ENCODE results near the gene ELAC1. TPM values are rescaled to one million over a fixed set of nuclear protein-coding genes. Genes with fewer than 3 reads are reported as not detected.
"Not testable (repeated sequence)": the region's sequence is repeated elsewhere in the genome, so short reads cannot be mapped to it uniquely, and the experiment has no call there.

The ELAC1 gene
- total RNA-seq, 1 donor from 2014 or later = 6.3 TPM

DNA sequence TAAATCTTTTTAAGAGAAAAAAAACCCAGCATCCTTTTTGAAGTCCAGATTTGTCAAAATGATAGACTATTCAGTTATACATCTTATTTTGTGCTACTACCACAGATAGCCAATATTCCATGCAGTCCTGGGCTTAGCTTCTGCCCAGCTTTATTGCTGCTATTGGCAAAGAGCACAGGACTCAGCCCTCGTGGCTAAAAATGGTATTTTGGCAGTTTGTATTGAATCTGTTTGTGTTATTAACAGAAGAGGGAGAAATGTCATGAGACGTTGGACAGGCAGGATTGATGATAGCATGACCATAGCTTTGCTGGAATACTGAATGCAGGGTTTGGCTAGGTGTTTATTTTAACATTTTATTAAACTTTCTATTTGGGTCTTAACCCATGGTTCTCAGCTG lies 19.4 kb downstream of the ELAC1 start:
- H3K36me3 ChIP-seq (ENCODE audit: control insufficient read depth in 3 of 3, insufficient read depth in 3 of 3, low read length in 3 of 3) = peaks cover 0 to 2% (median 0%) of the 10 kb centered on the region in 3 donors
- H3K4me3 ChIP-seq (ENCODE audit: low read length in 3 of 3) = no peak overlapping the region
- H3K9ac ChIP-seq (ENCODE audit: low read depth in 1 of 3, low read length in 3 of 3) = no peak overlapping the region
- H3K4me1 ChIP-seq (ENCODE audit: control insufficient read depth in 3 of 3, insufficient read depth in 3 of 3, low read length in 3 of 3) = peaks cover 11 to 15% (median 14%) of the 10 kb centered on the region in 3 donors
- H3K27me3 ChIP-seq (ENCODE audit: control insufficient read depth in 3 of 3, insufficient read depth in 3 of 3, low read length in 3 of 3) = no peaks in the 10 kb centered on the region
- no peaks in the 10 kb centered on the region for H3K9me3 ChIP-seq (ENCODE audit: control insufficient read depth in 3 of 3, low read length in 3 of 3)
- H3K27ac ChIP-seq (ENCODE audit: low read depth, low read length) = peak overlapping the region; percentile 12

- H3K27ac ChIP-seq (ENCODE audit: low read depth, low read length) = peak overlapping the region; percentile 23
- H3K36me3 ChIP-seq (ENCODE audit: control insufficient read depth in 3 of 3, insufficient read depth in 3 of 3, low read length in 3 of 3) = peaks cover 0 to 2% (median 0%) of the 10 kb centered on the region in 3 donors
- no peak overlapping the region for H3K9ac ChIP-seq (ENCODE audit: low read depth in 1 of 3, low read length in 3 of 3)
- no peaks in the 10 kb centered on the region for H3K27me3 ChIP-seq (ENCODE audit: control insufficient read depth in 3 of 3, insufficient read depth in 3 of 3, low read length in 3 of 3)
- H3K4me3 ChIP-seq (ENCODE audit: low read length in 3 of 3) = no peak overlapping the region
- peaks cover 14 to 33% (median 21%) of the 10 kb centered on the region in 3 donors for H3K4me1 ChIP-seq (ENCODE audit: control insufficient read depth in 3 of 3, insufficient read depth in 3 of 3, low read length in 3 of 3)
- no peaks in the 10 kb centered on the region for H3K9me3 ChIP-seq (ENCODE audit: control insufficient read depth in 3 of 3, low read length in 3 of 3)
Measured at GRCh38 chr18:50989711-50990110, 21.9 kb downstream of the ELAC1 start.

DNA sequence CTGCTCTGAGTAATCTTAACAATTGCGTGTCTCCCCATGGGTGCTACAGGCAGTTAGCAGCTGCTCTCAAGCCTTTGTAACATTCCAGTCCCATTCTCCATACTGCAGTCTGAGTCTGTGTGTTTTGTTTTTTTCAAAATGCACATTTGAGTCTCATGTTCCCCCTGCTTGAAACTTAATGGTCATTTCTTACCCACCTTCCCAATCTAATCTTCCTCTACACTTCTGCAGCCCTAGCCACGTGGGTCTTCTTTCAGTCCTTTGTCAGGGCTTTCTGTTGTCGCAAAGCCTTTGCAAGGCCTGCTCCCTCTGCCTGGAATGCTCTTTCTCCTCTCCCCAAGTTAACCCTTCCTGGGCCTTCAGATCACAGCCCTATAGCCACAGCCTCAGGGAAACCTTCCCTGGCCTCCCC lies 24.5 kb downstream of the ELAC1 start:
- H3K9me3 ChIP-seq (ENCODE audit: control insufficient read depth in 3 of 3, low read length in 3 of 3) = no peaks in the 10 kb centered on the region
- peaks cover 6 to 28% (median 19%) of the 10 kb centered on the region in 3 donors for H3K4me1 ChIP-seq (ENCODE audit: control insufficient read depth in 3 of 3, insufficient read depth in 3 of 3, low read length in 3 of 3)
- no peak overlapping the region for H3K4me3 ChIP-seq (ENCODE audit: low read length in 3 of 3)
- no peak overlapping the region for H3K9ac ChIP-seq (ENCODE audit: low read depth in 1 of 3, low read length in 3 of 3)
- no peak overlapping the region for H3K27ac ChIP-seq (ENCODE audit: low read depth, low read length)
- H3K36me3 ChIP-seq (ENCODE audit: control insufficient read depth in 3 of 3, insufficient read depth in 3 of 3, low read length in 3 of 3) = no peaks in the 10 kb centered on the region
- no peaks in the 10 kb centered on the region for H3K27me3 ChIP-seq (ENCODE audit: control insufficient read depth in 3 of 3, insufficient read depth in 3 of 3, low read length in 3 of 3)

- Histone ChIP-seq H3K27ac (ENCODE audit: low read depth, low read length) (peak overlapping the region; percentile 57), H3K4me1 (ENCODE audit: control insufficient read depth in 3 of 3, insufficient read depth in 3 of 3, low read length in 3 of 3) (peaks cover 2 to 28% (median 15%) of the 10 kb centered on the region in 3 donors), H3K9ac (ENCODE audit: low read depth in 1 of 3, low read length in 3 of 3) (no peak overlapping the region), H3K9me3 (ENCODE audit: control insufficient read depth in 3 of 3, low read length in 3 of 3) (no peaks in the 10 kb centered on the region), H3K36me3 (ENCODE audit: control insufficient read depth in 3 of 3, insufficient read depth in 3 of 3, low read length in 3 of 3) (no peaks in the 10 kb centered on the region), H3K27me3 (ENCODE audit: control insufficient read depth in 3 of 3, insufficient read depth in 3 of 3, low read length in 3 of 3) (no peaks in the 10 kb centered on the region), H3K4me3 (ENCODE audit: low read length in 3 of 3) (peak overlapping the region in 2 of 3 donors; percentile 8 to 11)
Measured at GRCh38 chr18:50994031-50994430, 26.2 kb downstream of the ELAC1 start.

- not testable (repeated sequence) for H3K36me3 ChIP-seq (ENCODE audit: control insufficient read depth in 3 of 3, insufficient read depth in 3 of 3, low read length in 3 of 3); H3K4me3 ChIP-seq (ENCODE audit: low read length in 3 of 3); H3K9me3 ChIP-seq (ENCODE audit: control insufficient read depth in 3 of 3, low read length in 3 of 3); H3K27me3 ChIP-seq (ENCODE audit: control insufficient read depth in 3 of 3, insufficient read depth in 3 of 3, low read length in 3 of 3); H3K27ac ChIP-seq (ENCODE audit: low read depth, low read length); H3K4me1 ChIP-seq (ENCODE audit: control insufficient read depth in 3 of 3, insufficient read depth in 3 of 3, low read length in 3 of 3); H3K9ac ChIP-seq (ENCODE audit: low read depth in 1 of 3, low read length in 3 of 3)
Measured at GRCh38 chr18:51003174-51003573, 35.3 kb downstream of the ELAC1 start.

DNA sequence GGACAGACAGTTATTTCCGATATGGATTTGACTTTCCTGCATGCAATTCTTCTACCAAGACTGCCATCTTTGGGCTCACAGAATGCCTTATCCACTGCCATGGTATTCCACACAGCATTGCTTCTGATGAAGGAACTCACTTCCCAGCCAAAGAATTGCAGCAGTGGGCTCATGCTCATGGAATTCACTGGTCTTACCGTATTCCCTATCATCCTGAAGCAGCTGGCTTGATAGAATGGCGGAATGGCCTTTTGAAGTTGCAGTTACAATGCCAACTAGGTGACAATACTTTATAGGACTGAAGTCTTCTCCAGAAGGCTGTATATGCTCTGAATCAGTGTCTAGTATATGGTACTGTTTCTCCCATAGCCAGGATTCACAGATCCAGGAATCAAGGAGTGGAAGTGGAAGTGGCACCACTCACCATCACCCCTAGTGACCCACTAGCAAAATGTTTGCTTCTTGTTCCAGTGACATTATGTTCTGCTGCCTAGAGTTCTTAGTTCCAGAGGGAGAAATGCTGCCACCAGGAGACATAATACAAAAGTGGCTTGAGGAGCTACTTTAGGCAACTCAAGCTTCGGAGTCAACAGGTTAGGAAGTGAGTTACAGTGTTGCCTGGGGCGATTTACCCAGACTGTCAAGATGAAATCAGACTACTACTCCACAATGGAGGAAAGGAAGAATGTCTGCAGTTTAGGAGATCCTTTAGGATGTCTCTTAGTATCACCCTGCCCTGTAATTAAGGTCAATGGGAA lies 38.4 kb downstream of the ELAC1 start:
- no peak overlapping the region for H3K9ac ChIP-seq (ENCODE audit: low read depth in 1 of 3, low read length in 3 of 3)
- H3K4me1 ChIP-seq (ENCODE audit: control insufficient read depth in 3 of 3, insufficient read depth in 3 of 3, low read length in 3 of 3) = no peaks in the 10 kb centered on the region
- H3K36me3 ChIP-seq (ENCODE audit: control insufficient read depth in 3 of 3, insufficient read depth in 3 of 3, low read length in 3 of 3) = no peaks in the 10 kb centered on the region
- no peaks in the 10 kb centered on the region for H3K9me3 ChIP-seq (ENCODE audit: control insufficient read depth in 3 of 3, low read length in 3 of 3)
- H3K27me3 ChIP-seq (ENCODE audit: control insufficient read depth in 3 of 3, insufficient read depth in 3 of 3, low read length in 3 of 3) = no peaks in the 10 kb centered on the region
- H3K4me3 ChIP-seq (ENCODE audit: low read length in 3 of 3) = no peak overlapping the region
- H3K27ac ChIP-seq (ENCODE audit: low read depth, low read length) = no peak overlapping the region

DNA sequence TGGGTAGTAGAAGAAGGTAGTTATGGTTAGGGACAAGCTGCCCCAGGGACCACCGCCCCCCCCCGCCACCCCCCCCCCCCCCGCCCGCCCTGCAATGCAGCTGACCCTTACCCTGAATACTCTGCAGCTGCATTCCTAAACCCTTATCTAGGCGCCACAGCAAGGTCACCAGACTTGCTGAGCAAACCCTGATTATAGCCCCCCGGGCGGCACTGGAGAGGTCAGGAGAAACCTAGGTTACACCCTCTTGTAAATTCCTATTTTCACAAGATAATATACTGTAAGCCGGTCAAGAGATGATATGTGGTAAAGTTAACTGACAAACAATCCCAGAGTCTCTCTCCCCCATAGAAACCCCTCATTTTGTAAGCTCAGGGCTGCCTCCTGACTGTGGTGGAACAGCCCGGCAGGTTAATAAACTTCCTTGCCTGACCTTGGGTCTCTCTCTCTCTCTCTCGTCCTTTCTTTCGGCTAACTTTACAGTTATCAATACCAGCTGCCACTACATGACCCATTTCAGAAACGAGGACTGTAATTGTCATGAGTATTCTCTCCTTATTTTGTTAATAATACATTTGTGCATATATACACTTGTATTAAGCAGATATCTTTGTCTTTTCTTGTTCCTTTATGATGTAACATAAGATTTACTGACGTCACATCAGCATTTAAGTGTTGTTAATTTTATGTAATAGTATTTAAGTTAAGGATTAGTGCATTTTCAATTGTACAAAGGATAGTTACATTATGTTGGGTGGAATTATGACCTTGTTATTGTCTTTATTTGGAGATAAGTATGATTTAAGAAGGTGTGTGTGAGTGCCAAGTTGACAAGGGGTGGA lies 39.3 kb downstream of the ELAC1 start:
- no peak overlapping the region for H3K9ac ChIP-seq (ENCODE audit: low read depth in 1 of 3, low read length in 3 of 3)
- no peaks in the 10 kb centered on the region for H3K27me3 ChIP-seq (ENCODE audit: control insufficient read depth in 3 of 3, insufficient read depth in 3 of 3, low read length in 3 of 3)
- no peaks in the 10 kb centered on the region for H3K4me1 ChIP-seq (ENCODE audit: control insufficient read depth in 3 of 3, insufficient read depth in 3 of 3, low read length in 3 of 3)
- no peak overlapping the region for H3K27ac ChIP-seq (ENCODE audit: low read depth, low read length)
- no peak overlapping the region for H3K4me3 ChIP-seq (ENCODE audit: low read length in 3 of 3)
- no peaks in the 10 kb centered on the region for H3K36me3 ChIP-seq (ENCODE audit: control insufficient read depth in 3 of 3, insufficient read depth in 3 of 3, low read length in 3 of 3)
- H3K9me3 ChIP-seq (ENCODE audit: control insufficient read depth in 3 of 3, low read length in 3 of 3) = no peaks in the 10 kb centered on the region

DNA sequence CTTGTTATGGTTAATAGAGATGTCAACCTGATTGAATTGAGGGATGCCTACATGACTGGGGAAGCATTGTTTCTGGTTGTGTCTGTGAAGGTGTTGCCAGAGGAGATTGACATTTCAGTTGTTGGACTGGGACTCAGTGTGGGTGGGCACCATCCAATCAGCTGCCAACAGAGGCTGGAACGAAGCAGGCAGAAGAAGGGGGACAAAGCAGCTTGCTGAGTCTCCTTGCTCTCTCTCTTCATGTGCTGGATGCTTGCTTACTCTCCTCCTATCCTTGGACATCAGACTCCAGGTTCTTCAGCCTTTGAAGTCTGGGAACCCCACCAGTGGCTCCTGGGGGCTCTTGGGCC lies 39.9 kb downstream of the ELAC1 start:
- Histone ChIP-seq H3K4me3 (ENCODE audit: low read length in 3 of 3) (no peak overlapping the region), H3K27ac (ENCODE audit: low read depth, low read length) (no peak overlapping the region), H3K36me3 (ENCODE audit: control insufficient read depth in 3 of 3, insufficient read depth in 3 of 3, low read length in 3 of 3) (no peaks in the 10 kb centered on the region), H3K27me3 (ENCODE audit: control insufficient read depth in 3 of 3, insufficient read depth in 3 of 3, low read length in 3 of 3) (no peaks in the 10 kb centered on the region), H3K4me1 (ENCODE audit: control insufficient read depth in 3 of 3, insufficient read depth in 3 of 3, low read length in 3 of 3) (no peaks in the 10 kb centered on the region), H3K9me3 (ENCODE audit: control insufficient read depth in 3 of 3, low read length in 3 of 3) (no peaks in the 10 kb centered on the region), H3K9ac (ENCODE audit: low read depth in 1 of 3, low read length in 3 of 3) (no peak overlapping the region)

- H3K27me3 ChIP-seq (ENCODE audit: control insufficient read depth in 3 of 3, insufficient read depth in 3 of 3, low read length in 3 of 3) = no peaks in the 10 kb centered on the region
- H3K4me1 ChIP-seq (ENCODE audit: control insufficient read depth in 3 of 3, insufficient read depth in 3 of 3, low read length in 3 of 3) = no peaks in the 10 kb centered on the region
- no peak overlapping the region for H3K9ac ChIP-seq (ENCODE audit: low read depth in 1 of 3, low read length in 3 of 3)
- H3K27ac ChIP-seq (ENCODE audit: low read depth, low read length) = no peak overlapping the region
- H3K36me3 ChIP-seq (ENCODE audit: control insufficient read depth in 3 of 3, insufficient read depth in 3 of 3, low read length in 3 of 3) = no peaks in the 10 kb centered on the region
- H3K9me3 ChIP-seq (ENCODE audit: control insufficient read depth in 3 of 3, low read length in 3 of 3) = no peaks in the 10 kb centered on the region
- no peak overlapping the region for H3K4me3 ChIP-seq (ENCODE audit: low read length in 3 of 3)
Measured at GRCh38 chr18:51009072-51009471, 41.2 kb downstream of the ELAC1 start.

- no peaks in the 10 kb centered on the region for H3K9me3 ChIP-seq (ENCODE audit: control insufficient read depth in 3 of 3, low read length in 3 of 3)
- H3K4me3 ChIP-seq (ENCODE audit: low read length in 3 of 3) = no peak overlapping the region
- no peaks in the 10 kb centered on the region for H3K36me3 ChIP-seq (ENCODE audit: control insufficient read depth in 3 of 3, insufficient read depth in 3 of 3, low read length in 3 of 3)
- no peak overlapping the region for H3K9ac ChIP-seq (ENCODE audit: low read depth in 1 of 3, low read length in 3 of 3)
- H3K27me3 ChIP-seq (ENCODE audit: control insufficient read depth in 3 of 3, insufficient read depth in 3 of 3, low read length in 3 of 3) = no peaks in the 10 kb centered on the region
- H3K27ac ChIP-seq (ENCODE audit: low read depth, low read length) = no peak overlapping the region
- no peaks in the 10 kb centered on the region for H3K4me1 ChIP-seq (ENCODE audit: control insufficient read depth in 3 of 3, insufficient read depth in 3 of 3, low read length in 3 of 3)
Measured at GRCh38 chr18:51010218-51010617, 42.4 kb downstream of the ELAC1 start.
